ENCODE results near the gene TMOD3.

The TMOD3 gene

DNA sequence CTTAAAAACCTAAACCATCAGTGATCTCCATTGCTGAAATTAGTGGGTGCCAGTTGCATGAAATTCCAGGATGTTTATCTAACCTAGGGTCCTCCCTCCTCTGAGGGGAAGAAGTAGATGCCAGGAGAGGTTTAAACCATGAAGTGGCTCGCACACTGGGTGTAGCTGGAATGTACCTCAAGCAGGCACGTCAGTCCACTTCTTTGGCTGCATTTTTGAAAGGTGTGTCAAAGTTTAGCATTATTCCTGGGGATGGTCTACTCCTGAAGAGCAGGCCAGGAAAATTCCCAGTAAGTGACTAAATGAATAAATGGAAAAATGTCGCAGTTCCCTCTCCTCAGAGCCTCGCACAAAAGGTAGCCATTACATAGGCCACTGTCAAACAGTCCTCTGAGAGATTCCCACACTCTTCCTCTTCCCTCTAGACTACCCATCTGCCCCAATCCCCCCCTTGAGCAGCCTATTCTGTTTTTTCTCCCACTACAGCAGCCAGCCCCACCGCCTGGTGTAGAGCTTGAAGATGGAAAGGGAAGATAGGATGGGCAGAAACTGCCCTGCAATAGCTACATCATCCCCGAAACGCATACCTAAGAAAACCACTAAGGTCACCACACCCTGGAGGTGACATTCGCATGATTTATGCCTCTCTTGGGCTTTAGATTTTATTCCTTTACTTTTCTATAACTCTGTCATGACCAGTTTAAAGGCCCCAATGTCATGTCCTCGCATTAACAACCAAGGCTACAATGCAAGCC is 655 bp upstream of the TMOD3 start:
- no peak for DNase-seq (ENCODE audit: extremely low spot score)
- CTCF ChIA-PET: no interaction called here
- POLR2A ChIA-PET: interaction anchor here (0.8 to 1.7 kb wide), 3 partner anchors 10 to 37 kb away, joined by 3 to 12 read pairs (median 3); no protein-coding TSS in a partner anchor
- TF ChIP-seq FOXK2 (IDR thresholded peaks at IDR 0.05): no peak
- no peak for TF ChIP-seq NFRKB (IDR thresholded peaks at IDR 0.05)
- TF ChIP-seq ZNF384 (IDR thresholded peaks at IDR 0.05): no peak
- no peak for TF ChIP-seq ARNT (IDR thresholded peaks at IDR 0.05)
- no peak for TF ChIP-seq FOXM1 (IDR thresholded peaks at IDR 0.05; ENCODE audit: borderline replicate concordance)
- no peak for TF ChIP-seq BHLHE40 (IDR thresholded peaks at IDR 0.05; ENCODE audit: borderline replicate concordance)

DNA sequence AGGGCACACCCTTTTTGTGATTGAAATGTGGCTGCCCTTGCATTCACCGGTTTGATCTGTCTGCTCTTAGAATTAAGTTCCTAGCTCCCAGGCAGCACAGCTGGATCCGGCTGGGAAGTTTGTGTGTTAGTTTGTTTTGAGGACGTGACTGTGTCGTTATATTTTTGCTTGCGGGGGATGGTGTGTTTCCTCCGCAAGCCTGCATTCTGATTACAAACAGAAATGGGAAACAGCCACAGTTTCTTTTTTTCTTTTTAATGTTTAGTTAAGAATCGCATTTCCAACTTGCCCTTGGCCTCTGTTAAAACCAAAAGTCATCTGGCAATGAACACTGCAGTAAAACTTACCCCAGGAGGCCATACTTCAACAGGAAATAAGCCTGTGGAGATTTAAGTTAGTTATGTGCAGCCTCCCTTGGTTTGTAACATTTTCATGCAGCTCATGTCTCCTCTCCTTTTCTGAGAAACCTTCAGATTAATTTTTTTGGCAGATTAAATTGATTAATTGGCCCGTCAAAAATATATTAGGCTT is 888 bp downstream of the TMOD3 start:
- ChIA-PET CTCF (no interaction called here), POLR2A (interaction anchor here (1.0 to 1.7 kb wide), 2 partner anchors 8 to 12 kb away, joined by 4 to 12 read pairs; no protein-coding TSS in a partner anchor)
- DNase-seq (ENCODE audit: extremely low spot score): no peak
- TF ChIP-seq, protein P1, sequence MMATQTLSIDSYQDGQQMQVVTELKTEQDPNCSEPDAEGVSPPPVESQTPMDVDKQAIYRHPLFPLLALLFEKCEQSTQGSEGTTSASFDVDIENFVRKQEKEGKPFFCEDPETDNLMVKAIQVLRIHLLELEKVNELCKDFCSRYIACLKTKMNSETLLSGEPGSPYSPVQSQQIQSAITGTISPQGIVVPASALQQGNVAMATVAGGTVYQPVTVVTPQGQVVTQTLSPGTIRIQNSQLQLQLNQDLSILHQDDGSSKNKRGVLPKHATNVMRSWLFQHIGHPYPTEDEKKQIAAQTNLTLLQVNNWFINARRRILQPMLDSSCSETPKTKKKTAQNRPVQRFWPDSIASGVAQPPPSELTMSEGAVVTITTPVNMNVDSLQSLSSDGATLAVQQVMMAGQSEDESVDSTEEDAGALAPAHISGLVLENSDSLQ (IDR thresholded peaks at IDR 0.05): no peak
- TF ChIP-seq FOXM1 (IDR thresholded peaks at IDR 0.05; ENCODE audit: borderline replicate concordance): no peak
- TF ChIP-seq FOXK2 (IDR thresholded peaks at IDR 0.05): no peak
- no peak for TF ChIP-seq NFRKB (IDR thresholded peaks at IDR 0.05)
- TF ChIP-seq LEF1 (IDR thresholded peaks at IDR 0.05; ENCODE audit: borderline replicate concordance): no peak
- TF ChIP-seq ELF4 (IDR thresholded peaks at IDR 0.05): no peak
- no peak for TF ChIP-seq HDGF (IDR thresholded peaks at IDR 0.05; ENCODE audit: borderline replicate concordance)
- no peak for TF ChIP-seq SP1 (IDR thresholded peaks at IDR 0.05)
- no peak for TF ChIP-seq ARNT (IDR thresholded peaks at IDR 0.05)
- TF ChIP-seq L3MBTL2 (conservative IDR thresholded peaks at IDR 0.05): no peak
- no peak for TF ChIP-seq CTBP1 (IDR thresholded peaks at IDR 0.05; ENCODE audit: borderline replicate concordance)
- no peak for TF ChIP-seq ZNF384 (IDR thresholded peaks at IDR 0.05)
- no peak for TF ChIP-seq SUZ12 (IDR thresholded peaks at IDR 0.05)
- TF ChIP-seq BHLHE40 (IDR thresholded peaks at IDR 0.05; ENCODE audit: borderline replicate concordance): no peak
- no peak for TF ChIP-seq FOXA1 (IDR thresholded peaks at IDR 0.05)
- no peak for TF ChIP-seq TARDBP (IDR thresholded peaks at IDR 0.05)

- ChIA-PET POLR2A (no interaction called here), CTCF (no interaction called here)
- no peak for DNase-seq (ENCODE audit: extremely low spot score)
- TF ChIP-seq TARDBP (IDR thresholded peaks at IDR 0.05): no peak
- no peak for TF ChIP-seq NFRKB (IDR thresholded peaks at IDR 0.05)
- TF ChIP-seq, protein P1 (IDR thresholded peaks at IDR 0.05): no peak
- no peak for TF ChIP-seq LEF1 (IDR thresholded peaks at IDR 0.05; ENCODE audit: borderline replicate concordance)
- TF ChIP-seq SP1 (IDR thresholded peaks at IDR 0.05): no peak
- TF ChIP-seq ARNT (IDR thresholded peaks at IDR 0.05): no peak
- no peak for TF ChIP-seq BHLHE40 (IDR thresholded peaks at IDR 0.05; ENCODE audit: borderline replicate concordance)
- no peak for TF ChIP-seq HDGF (IDR thresholded peaks at IDR 0.05; ENCODE audit: borderline replicate concordance)
- TF ChIP-seq ZNF384 (IDR thresholded peaks at IDR 0.05): no peak
- no peak for TF ChIP-seq CTBP1 (IDR thresholded peaks at IDR 0.05; ENCODE audit: borderline replicate concordance)
- no peak for TF ChIP-seq FOXA1 (IDR thresholded peaks at IDR 0.05)
- TF ChIP-seq SUZ12 (IDR thresholded peaks at IDR 0.05): no peak
- TF ChIP-seq FOXM1 (IDR thresholded peaks at IDR 0.05; ENCODE audit: borderline replicate concordance): no peak
- no peak for TF ChIP-seq ELF4 (IDR thresholded peaks at IDR 0.05)
- no peak for TF ChIP-seq FOXK2 (IDR thresholded peaks at IDR 0.05)
These were observed 4.3 kb downstream of the TMOD3 start for GRCh38 chr15:51833772-51834171.

GRCh38 chr15:51837792-51838251 is 8.4 kb downstream of the TMOD3 start:
- DNase-seq (ENCODE audit: extremely low spot score): no peak
- ChIA-PET CTCF (no interaction called here), POLR2A (interaction anchor here (0.5 to 1.6 kb wide), 2 partner anchors 8 to 727 kb away, joined by 4 to 12 read pairs; partner anchors contain the start of gene TMOD3)
- no peak for TF ChIP-seq FOXK2 (IDR thresholded peaks at IDR 0.05)
- TF ChIP-seq FOXA1 (IDR thresholded peaks at IDR 0.05): no peak
- TF ChIP-seq FOXM1 (IDR thresholded peaks at IDR 0.05; ENCODE audit: borderline replicate concordance): no peak
- no peak for TF ChIP-seq HDGF (IDR thresholded peaks at IDR 0.05; ENCODE audit: borderline replicate concordance)
- no peak for TF ChIP-seq LEF1 (IDR thresholded peaks at IDR 0.05; ENCODE audit: borderline replicate concordance)
- TF ChIP-seq, protein P1 (IDR thresholded peaks at IDR 0.05): no peak
- TF ChIP-seq ARNT (IDR thresholded peaks at IDR 0.05): no peak
- TF ChIP-seq ZNF384 (IDR thresholded peaks at IDR 0.05): no peak
- TF ChIP-seq TARDBP (IDR thresholded peaks at IDR 0.05): no peak
- TF ChIP-seq NFRKB (IDR thresholded peaks at IDR 0.05): no peak
- TF ChIP-seq BHLHE40 (IDR thresholded peaks at IDR 0.05; ENCODE audit: borderline replicate concordance): no peak
- no peak for TF ChIP-seq L3MBTL2 (conservative IDR thresholded peaks at IDR 0.05)
- no peak for TF ChIP-seq SUZ12 (IDR thresholded peaks at IDR 0.05)
- TF ChIP-seq ELF4 (IDR thresholded peaks at IDR 0.05): no peak
- TF ChIP-seq CTBP1 (IDR thresholded peaks at IDR 0.05; ENCODE audit: borderline replicate concordance): no peak
- no peak for TF ChIP-seq SP1 (IDR thresholded peaks at IDR 0.05)

GRCh38 chr15:51838270-51838669 is 8.8 kb downstream of the TMOD3 start:
- DNase-seq (ENCODE audit: extremely low spot score): no peak
- ChIA-PET CTCF (no interaction called here), POLR2A (interaction anchor here (0.5 to 1.6 kb wide), 2 partner anchors 8 to 727 kb away, joined by 4 to 12 read pairs; partner anchors contain the start of gene TMOD3)
- TF ChIP-seq FOXA1 (IDR thresholded peaks at IDR 0.05) (no peak), ELF4 (IDR thresholded peaks at IDR 0.05) (no peak), HDGF (IDR thresholded peaks at IDR 0.05; ENCODE audit: borderline replicate concordance) (no peak), CTBP1 (IDR thresholded peaks at IDR 0.05; ENCODE audit: borderline replicate concordance) (no peak), ARNT (IDR thresholded peaks at IDR 0.05) (no peak), LEF1 (IDR thresholded peaks at IDR 0.05; ENCODE audit: borderline replicate concordance) (no peak), ZNF384 (IDR thresholded peaks at IDR 0.05) (no peak), SUZ12 (IDR thresholded peaks at IDR 0.05) (no peak), L3MBTL2 (conservative IDR thresholded peaks at IDR 0.05) (no peak), SP1 (IDR thresholded peaks at IDR 0.05) (no peak), TARDBP (IDR thresholded peaks at IDR 0.05) (no peak), FOXK2 (IDR thresholded peaks at IDR 0.05) (no peak), NFRKB (IDR thresholded peaks at IDR 0.05) (no peak), BHLHE40 (IDR thresholded peaks at IDR 0.05; ENCODE audit: borderline replicate concordance) (no peak), FOXM1 (IDR thresholded peaks at IDR 0.05; ENCODE audit: borderline replicate concordance) (no peak)
- TF ChIP-seq, protein P1 (IDR thresholded peaks at IDR 0.05): no peak
